HCT116 (cell line): ENCODE data around the gene CCDC57. TPM values are rescaled to one million over a fixed set of nuclear protein-coding genes. Genes with fewer than 3 reads are reported as not detected.

Source experiments
- ATAC-seq: fragments of 200-7000 bp; cut with Tn5 transposase; 2 replicates; pipeline ENCODE4 v1.9.1; 2020; ENCODE audit warnings: mild to moderate bottlenecking, moderate library complexity
- BruUV-seq: library from RNA; stranded (reverse); fragments of 400-500 nt; replicated peaks from 2 replicates; lab custom pipeline; 2021; lab: Mats Ljungman, UMichigan
- CTCF ChIA-PET: fragments of 300-600 bp; sonication (Branson Sonifier 250); formaldehyde crosslinking; loops from one replicate; lab custom pipeline; 2021; ENCODE audit warnings: antibody characterized with exemption; lab: Charles Lee
- POLR2A ChIA-PET: fragments of 300-600, 350-600 bp; sonication (Branson Sonifier 250); formaldehyde crosslinking; loops from one replicate; lab custom pipeline; 2021; ENCODE audit warnings: antibody characterized with exemption; lab: Charles Lee
- RAD21 ChIA-PET, 2 experiments: fragments of 300-600 bp; sonication (Branson Sonifier 250); formaldehyde crosslinking; loops; one replicate each; lab custom pipeline; 2023; ENCODE audit warnings: low total read pairs in 2 of 2; ENCODE audit not compliant: uncharacterized antibody in 2 of 2, unreplicated experiment in 2 of 2, low non-redundant PET in 1 of 2; lab: Charles Lee
- DNase-seq: peaks from one replicate; pipeline ENCODE4 v3.0.0-alpha.2; 2010; ENCODE audit warnings: low read depth, low spot score
- H2AFZ ChIP-seq: fragments of 200-600 bp; shearing (Covaris generic), sonication (generic); 2 replicates; pipeline ENCODE4 v1.6.1; 2017; ENCODE audit warnings: low read depth, mixed run types, mixed read lengths, antibody characterized with exemption, low read length; ENCODE audit not compliant: poor library complexity, severe bottlenecking
- H3K27ac ChIP-seq: 2 replicates; pipeline ENCODE4 v1.5.1; 2012; ENCODE audit warnings: low read depth, low read length
- H3K27me3 ChIP-seq: fragments of 200-600 bp; sonication (generic); 2 replicates; pipeline ENCODE4 v1.6.1; 2016; ENCODE audit warnings: mixed run types, low read length, mixed read lengths; ENCODE audit not compliant: insufficient read depth
- H3K36me3 ChIP-seq, 2 experiments: fragments of 200-500 bp in 1 of 2; fragments of 200-600 bp in 1 of 2; sonication (Bioruptor generic) in 1 of 2; sonication (generic) in 1 of 2; 2 replicates each; pipeline versions ENCODE4 v1.5.1 to v1.6.1; 2014 to 2016; ENCODE audit warnings: low read length in 2 of 2, inconsistent platforms in 1 of 2, mixed read lengths in 1 of 2, mixed run types in 1 of 2; ENCODE audit not compliant: insufficient read depth in 2 of 2, control insufficient read depth in 1 of 2
- H3K4me1 ChIP-seq, 2 experiments: fragments of 200-600 bp in 1 of 2; sonication (generic) in 1 of 2; 2 replicates each; pipeline versions ENCODE4 v1.5.1 to v1.6.1; 2012 to 2017; ENCODE audit warnings: low read length in 2 of 2, inconsistent platforms in 1 of 2, mild to moderate bottlenecking in 1 of 2, mixed read lengths in 1 of 2, mixed run types in 1 of 2, moderate library complexity in 1 of 2; ENCODE audit not compliant: insufficient read depth in 2 of 2, control insufficient read depth in 1 of 2
- H3K4me2 ChIP-seq: fragments of 200-600 bp; sonication (generic); 2 replicates; pipeline ENCODE4 v1.6.1; 2017; ENCODE audit warnings: mixed run types, low read length, mixed read lengths
- H3K4me3 ChIP-seq, 2 experiments: fragments of 200-600 bp in 1 of 2; sonication (generic) in 1 of 2; replicated peaks in 1 of 2; 2 replicates each; pipeline ENCODE4 v1.5.1; 2011 to 2016; ENCODE audit warnings: low read length in 2 of 2, control low read depth in 1 of 2, low read depth in 1 of 2, mild to moderate bottlenecking in 1 of 2, mixed read lengths in 1 of 2, mixed run types in 1 of 2
- H3K79me2 ChIP-seq: fragments of 200-600 bp; sonication (generic); 2 replicates; pipeline ENCODE4 v1.6.1; 2017; ENCODE audit warnings: mild to moderate bottlenecking, mixed run types, low read length, moderate library complexity, mixed read lengths; ENCODE audit not compliant: insufficient read depth
- H3K9ac ChIP-seq: fragments of 200-600 bp; sonication (generic); 2 replicates; pipeline ENCODE4 v1.6.1; 2016; ENCODE audit warnings: low read length, mixed read lengths
- H3K9me2 ChIP-seq: fragments of 200-600 bp; sonication (generic), shearing (Covaris generic); 2 replicates; pipeline ENCODE4 v1.6.1; 2017; ENCODE audit warnings: mixed run types, mild to moderate bottlenecking, moderate library complexity; ENCODE audit not compliant: insufficient read depth
- H3K9me3 ChIP-seq, 2 experiments: fragments of 200-500 bp in 1 of 2; fragments of 200-600 bp in 1 of 2; sonication (Bioruptor generic) in 1 of 2; sonication (generic) in 1 of 2; 2 replicates each; pipeline ENCODE4 v1.6.1; 2014 to 2017; ENCODE audit warnings: low read length in 2 of 2, mixed read lengths in 2 of 2, inconsistent platforms in 1 of 2, low read depth in 1 of 2, mild to moderate bottlenecking in 1 of 2, mixed run types in 1 of 2, moderate library complexity in 1 of 2; ENCODE audit not compliant: control insufficient read depth in 1 of 2, insufficient read depth in 1 of 2
- H4K20me1 ChIP-seq: fragments of 200-600 bp; sonication (generic), shearing (Covaris generic); 2 replicates; pipeline ENCODE4 v1.6.1; 2017; ENCODE audit warnings: mixed run types, mild to moderate bottlenecking, moderate library complexity; ENCODE audit not compliant: insufficient read depth
- ELF1 ChIP-seq: IDR thresholded peaks from 2 replicates; pipeline ENCODE4 v1.6.1; 2012; ENCODE audit warnings: low read depth, borderline replicate concordance
- EZH2 ChIP-seq: fragments of 200-600 bp; sonication (generic); IDR thresholded peaks from 2 replicates; pipeline ENCODE4 v1.6.1; 2017; ENCODE audit warnings: antibody characterized with exemption, mixed run types
- JUND ChIP-seq: IDR thresholded peaks from 2 replicates; pipeline ENCODE4 v1.6.1; 2012
- MAX ChIP-seq: IDR thresholded peaks from 2 replicates; pipeline ENCODE4 v1.6.1; 2012
- POLR2A ChIP-seq: IDR thresholded peaks from 2 replicates; pipeline ENCODE4 v1.7.0; 2011; ENCODE audit warnings: borderline replicate concordance; ENCODE audit not compliant: insufficient read depth, insufficient read length; ENCODE audit errors: extremely low read depth
- POLR2AphosphoS5 ChIP-seq: IDR thresholded peaks from 2 replicates; pipeline ENCODE4 v1.6.1; 2011; ENCODE audit warnings: mild to moderate bottlenecking, low read depth, low read length, moderate library complexity
- RAD21 ChIP-seq: IDR thresholded peaks from 2 replicates; pipeline ENCODE4 v1.6.1; 2012; ENCODE audit warnings: low read depth, mild to moderate bottlenecking
- REST ChIP-seq: IDR thresholded peaks from 2 replicates; pipeline ENCODE4 v1.6.1; 2012; ENCODE audit warnings: low read depth
- TCF7L2 ChIP-seq: IDR thresholded peaks from 2 replicates; pipeline ENCODE4 v1.7.0; 2011; ENCODE audit warnings: borderline replicate concordance, inconsistent platforms; ENCODE audit not compliant: insufficient read depth, insufficient read length; ENCODE audit errors: extremely low read depth
- YY1 ChIP-seq: IDR thresholded peaks from 2 replicates; pipeline ENCODE4 v1.6.1; 2011; ENCODE audit warnings: low read length, low read depth, moderate library complexity, mild to moderate bottlenecking; ENCODE audit not compliant: insufficient replicate concordance; ENCODE audit errors: extremely low read depth
- ZBTB33 ChIP-seq: IDR thresholded peaks from 2 replicates; pipeline ENCODE4 v1.6.1; 2011; ENCODE audit warnings: mild to moderate bottlenecking, low read length, moderate library complexity; ENCODE audit not compliant: insufficient replicate concordance; ENCODE audit errors: extremely low read depth
- intact Hi-C: fragments of 100-400 bp; cut with micrococcal nuclease; formaldehyde crosslinking; loops from 2 replicates; pipeline ENCODE4 v1.10.0; 2022
- total RNA-seq: library from RNA; stranded (reverse); gene quantifications from one replicate; pipeline ENCODE4 v1.2.1, GENCODE V29; 2021; ENCODE audit not compliant: unreplicated experiment

CCDC57 gene
- total RNA-seq, 1 experiment from 2014 or later = 143 TPM

- intact Hi-C loops = no loop called here
- Histone ChIP-seq H3K36me3 (peaks cover 2 to 4% of the 10 kb centered on the region in 2 experiments; a peak in 1 of 4 replicates), H3K4me2 (no peak overlapping the region), H3K27me3 (no peaks in the 10 kb centered on the region), H3K9me3 (no peaks in the 10 kb centered on the region), H3K9me2 (no peaks in the 10 kb centered on the region), H3K4me1 (peaks cover 6 to 7% of the 10 kb centered on the region in 2 experiments; a peak in 3 of 4 replicates), H2AFZ (no peak overlapping the region), H3K27ac (no peak overlapping the region), H4K20me1 (no peaks in the 10 kb centered on the region), H3K9ac (no peak overlapping the region), H3K4me3 (no peak overlapping the region), H3K79me2 (no peaks in the 10 kb centered on the region)
- CTCF ChIA-PET = no interaction called here
- no peak for DNase-seq
- TF ChIP-seq JUND (no peak), YY1 (no peak), ELF1 (no peak), ZBTB33 (no peak), MAX (no peak), TCF7L2 (no peak), RAD21 (no peak), EZH2 (no peak), REST (no peak), POLR2A (no peak), POLR2AphosphoS5 (no peak)
- no peak for ATAC-seq
- BruUV-seq = no TSS peak
- RAD21 ChIA-PET = no interaction called here
- POLR2A ChIA-PET = no interaction called here
Observed at GRCh38 chr17:82138511-82138992, 74.1 kb downstream of the CCDC57 start.
